Neutrophil (primary cell): Measurements from ENCODE around the gene CACNA1F.

Experiments
- H3K27ac ChIP-seq: fragments of 200-600 bp; sonication (generic); 2 replicates; pipeline ENCODE4 v1.5.1; 2016; ENCODE audit warnings: mild to moderate bottlenecking, moderate library complexity
- H3K27me3 ChIP-seq: fragments of 200-600 bp; sonication (generic); 2 replicates; pipeline ENCODE4 v1.6.0; 2016; ENCODE audit warnings: mild to moderate bottlenecking
- H3K36me3 ChIP-seq: fragments of 200-600 bp; sonication (generic); 2 replicates; pipeline ENCODE4 v1.5.1; 2017
- H3K4me1 ChIP-seq, 2 experiments: fragments of 200-600 bp in 1 of 2; sonication (generic) in 1 of 2; 1 replicate in 1 of 2; 2 replicates in 1 of 2; pipeline versions ENCODE4 v1.5.1 to v1.6.1; 2013 to 2016; ENCODE audit warnings: low read depth in 1 of 2, low read length in 1 of 2, mild to moderate bottlenecking in 1 of 2, moderate library complexity in 1 of 2; ENCODE audit not compliant: control insufficient read depth in 1 of 2, insufficient read depth in 1 of 2
- H3K4me3 ChIP-seq, 2 experiments: fragments of 200-600 bp in 1 of 2; sonication (generic) in 1 of 2; 1 replicate in 1 of 2; 2 replicates in 1 of 2; pipeline ENCODE4 v1.5.1; 2013 to 2016; ENCODE audit warnings: low read depth in 1 of 2, low read length in 1 of 2, mild to moderate bottlenecking in 1 of 2, moderate library complexity in 1 of 2
- H3K9me3 ChIP-seq: fragments of 200-600 bp; sonication (generic); 2 replicates; pipeline ENCODE4 v1.5.1; 2016
- TF ChIP-seq, protein P1 (sequence below): fragments of 200-600 bp; sonication (generic); IDR thresholded peaks from 2 replicates; pipeline ENCODE4 v1.5.1; 2016; ENCODE audit warnings: antibody characterized with exemption

CACNA1F gene

DNA sequence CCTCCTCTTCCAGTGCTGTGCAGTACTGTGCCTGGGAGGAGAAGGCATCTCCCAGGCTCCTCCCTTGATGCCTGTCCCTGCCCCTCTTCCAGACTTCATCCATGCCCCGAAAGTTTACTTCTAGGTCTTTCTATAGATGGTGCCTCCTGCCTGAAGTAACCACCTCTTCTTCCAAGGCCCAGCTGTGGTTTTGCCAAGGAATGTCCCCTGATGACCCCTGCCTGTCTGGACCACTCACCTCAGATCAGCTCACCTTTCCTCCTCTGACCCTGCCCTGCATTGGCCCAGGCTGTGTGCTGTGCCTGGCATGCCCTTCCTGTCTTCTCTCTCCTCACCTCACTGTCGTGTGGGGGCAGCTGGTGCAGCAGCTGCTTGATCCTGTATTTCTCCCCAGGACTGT, 53.8 kb downstream of the CACNA1F start:
- H3K27ac ChIP-seq: no peak overlapping the region
- peaks cover 28 to 34% of the 10 kb centered on the region in 2 experiments for H3K4me1 ChIP-seq
- H3K4me3 ChIP-seq: no peak overlapping the region
- H3K27me3 ChIP-seq: no peaks in the 10 kb centered on the region
- H3K9me3 ChIP-seq: no peaks in the 10 kb centered on the region
- peaks cover 50% of the 10 kb centered on the region for H3K36me3 ChIP-seq
- TF ChIP-seq, protein P1, sequence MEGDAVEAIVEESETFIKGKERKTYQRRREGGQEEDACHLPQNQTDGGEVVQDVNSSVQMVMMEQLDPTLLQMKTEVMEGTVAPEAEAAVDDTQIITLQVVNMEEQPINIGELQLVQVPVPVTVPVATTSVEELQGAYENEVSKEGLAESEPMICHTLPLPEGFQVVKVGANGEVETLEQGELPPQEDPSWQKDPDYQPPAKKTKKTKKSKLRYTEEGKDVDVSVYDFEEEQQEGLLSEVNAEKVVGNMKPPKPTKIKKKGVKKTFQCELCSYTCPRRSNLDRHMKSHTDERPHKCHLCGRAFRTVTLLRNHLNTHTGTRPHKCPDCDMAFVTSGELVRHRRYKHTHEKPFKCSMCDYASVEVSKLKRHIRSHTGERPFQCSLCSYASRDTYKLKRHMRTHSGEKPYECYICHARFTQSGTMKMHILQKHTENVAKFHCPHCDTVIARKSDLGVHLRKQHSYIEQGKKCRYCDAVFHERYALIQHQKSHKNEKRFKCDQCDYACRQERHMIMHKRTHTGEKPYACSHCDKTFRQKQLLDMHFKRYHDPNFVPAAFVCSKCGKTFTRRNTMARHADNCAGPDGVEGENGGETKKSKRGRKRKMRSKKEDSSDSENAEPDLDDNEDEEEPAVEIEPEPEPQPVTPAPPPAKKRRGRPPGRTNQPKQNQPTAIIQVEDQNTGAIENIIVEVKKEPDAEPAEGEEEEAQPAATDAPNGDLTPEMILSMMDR: no peak

DNA sequence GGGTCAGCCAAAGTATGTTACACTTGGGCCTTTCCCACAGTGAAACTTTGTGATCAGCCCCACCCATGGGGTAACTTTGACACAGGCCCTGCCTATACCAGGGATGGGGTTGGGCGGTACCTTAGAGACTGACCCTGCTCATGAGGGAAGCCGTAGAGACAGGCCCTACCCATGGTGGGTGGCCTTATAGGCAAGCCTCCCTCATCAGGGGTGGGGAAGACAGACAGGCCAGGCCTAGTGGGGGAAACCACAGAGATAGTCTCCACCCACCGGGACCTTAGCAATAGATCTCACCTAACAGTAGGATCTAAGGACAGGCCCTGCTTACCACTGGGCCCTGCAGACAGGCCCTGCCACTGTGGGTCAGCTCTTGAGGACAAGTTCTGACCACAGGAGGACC, 54.6 kb downstream of the CACNA1F start:
- TF ChIP-seq, protein P1: no peak
- H3K27me3 ChIP-seq: no peaks in the 10 kb centered on the region
- H3K4me3 ChIP-seq: no peak overlapping the region
- peaks cover 31 to 42% of the 10 kb centered on the region in 2 experiments for H3K4me1 ChIP-seq
- H3K36me3 ChIP-seq: peaks cover 58% of the 10 kb centered on the region
- H3K9me3 ChIP-seq: no peaks in the 10 kb centered on the region
- H3K27ac ChIP-seq: peak overlapping the region; percentile 94

DNA sequence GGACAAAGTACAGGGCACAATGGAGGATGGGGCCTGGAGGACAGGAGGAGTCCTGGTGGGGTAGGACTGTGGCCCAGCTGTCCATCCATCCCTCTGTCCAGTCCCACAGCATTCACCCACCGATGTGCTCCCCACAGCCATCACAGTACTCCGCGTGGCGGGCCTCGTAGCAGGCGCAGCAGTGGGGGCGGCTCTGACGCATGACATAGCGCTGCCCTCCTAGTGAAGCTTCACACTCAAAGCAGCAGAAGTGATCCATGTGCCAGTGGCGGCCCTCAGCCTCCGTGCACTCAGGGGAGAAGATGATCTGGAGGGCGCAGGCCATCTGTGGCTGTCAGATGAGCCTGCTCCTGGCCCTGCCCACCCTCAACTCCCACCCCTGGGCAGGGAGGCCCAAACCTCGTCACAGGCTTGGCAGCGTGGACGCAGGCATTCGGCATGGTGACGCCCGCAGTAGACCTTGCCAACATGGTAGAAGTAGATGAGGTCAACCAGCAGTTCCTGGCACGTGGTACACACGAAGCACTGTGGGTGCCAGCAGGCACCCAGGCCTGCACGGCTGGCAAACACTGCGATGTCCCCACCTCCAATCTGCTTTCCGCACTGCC, 55.2 kb downstream of the CACNA1F start:
- Histone ChIP-seq H3K27me3 (no peaks in the 10 kb centered on the region), H3K9me3 (no peaks in the 10 kb centered on the region), H3K4me3 (no peak overlapping the region), H3K27ac (peak overlapping the region; percentile 94), H3K36me3 (peaks cover 61% of the 10 kb centered on the region), H3K4me1 (peaks cover 37 to 48% of the 10 kb centered on the region in 2 experiments)
- TF ChIP-seq, protein P1: no peak

DNA sequence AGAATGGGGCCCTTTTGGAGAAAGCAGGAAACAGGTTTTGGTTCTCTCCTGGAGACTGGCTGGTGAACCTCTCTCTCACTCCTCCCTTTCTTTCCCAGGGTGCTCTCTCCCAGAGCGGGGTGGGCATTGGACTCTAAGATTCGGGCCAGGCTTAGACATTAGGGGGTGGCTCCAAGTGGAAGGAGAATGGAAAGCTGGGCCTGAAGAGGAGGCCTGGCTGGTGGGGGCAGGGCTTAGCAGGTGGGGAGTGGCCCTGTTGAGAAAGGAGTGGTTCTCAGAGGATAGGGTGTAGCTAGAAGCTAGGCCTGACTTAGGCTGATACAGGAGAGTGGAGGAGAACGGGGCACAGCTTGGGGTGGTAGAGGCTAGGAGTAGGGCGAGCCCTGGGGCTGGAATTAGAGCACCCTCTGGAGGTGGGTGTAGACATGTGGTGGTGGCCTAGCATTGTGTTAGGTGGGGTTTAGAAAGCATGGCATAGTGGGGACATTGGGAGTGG, 55.8 kb downstream of the CACNA1F start:
- Histone ChIP-seq H3K4me3 (peak overlapping the region; percentile 43 to 44), H3K36me3 (peaks cover 58% of the 10 kb centered on the region), H3K9me3 (no peaks in the 10 kb centered on the region), H3K27me3 (no peaks in the 10 kb centered on the region), H3K27ac (peak overlapping the region; percentile 94), H3K4me1 (peaks cover 41 to 52% of the 10 kb centered on the region in 2 experiments)
- TF ChIP-seq, protein P1: peak; percentile 46

DNA sequence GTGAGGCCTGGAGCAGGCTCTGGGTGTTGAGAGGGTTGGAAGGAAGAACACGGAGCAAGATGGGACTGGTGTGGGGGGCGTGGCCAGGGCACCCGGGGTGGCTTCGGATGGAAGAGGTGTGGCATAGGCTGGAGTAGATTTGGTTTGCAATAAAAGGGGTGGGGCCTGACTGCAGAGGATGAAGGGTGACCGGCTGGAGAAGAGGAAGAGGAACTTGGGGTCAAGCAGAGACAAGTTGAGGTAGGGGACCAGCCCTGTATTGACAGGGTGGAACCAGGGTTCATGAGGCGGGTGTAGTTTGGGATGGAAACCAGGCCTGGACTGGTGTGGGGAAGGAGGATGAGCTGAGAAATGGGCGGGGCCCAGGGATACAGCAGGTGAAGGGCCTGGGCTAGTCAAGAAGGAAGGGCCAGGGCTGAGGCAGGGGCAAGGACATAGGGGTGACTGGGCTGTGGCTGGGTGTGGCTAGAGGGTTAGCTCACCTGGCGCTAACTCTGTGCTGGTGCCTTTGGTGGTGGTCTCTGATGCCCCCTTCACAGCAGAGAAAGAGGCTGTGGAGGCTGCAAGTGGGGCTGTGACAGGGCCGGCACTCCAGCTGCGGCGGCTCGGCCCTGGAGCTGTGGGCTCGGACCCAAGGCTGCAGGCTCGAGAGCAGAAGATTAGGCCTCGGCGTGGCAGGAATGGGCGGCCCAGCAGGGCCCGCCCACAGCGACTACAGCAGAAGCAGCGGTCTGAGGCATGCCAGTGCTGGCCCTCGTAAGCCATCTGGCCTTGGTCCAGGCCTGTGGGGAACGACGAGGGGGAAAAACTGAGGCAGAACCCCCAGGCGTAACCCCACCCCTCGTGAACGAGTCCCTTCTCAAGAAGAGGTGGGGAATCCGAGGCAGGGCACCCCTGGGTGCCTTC, 56.5 kb downstream of the CACNA1F start:
- no peaks in the 10 kb centered on the region for H3K9me3 ChIP-seq
- TF ChIP-seq, protein P1: no peak
- H3K27ac ChIP-seq: peak overlapping the region; percentile 94
- no peaks in the 10 kb centered on the region for H3K27me3 ChIP-seq
- H3K36me3 ChIP-seq: peaks cover 53% of the 10 kb centered on the region
- peaks cover 41 to 52% of the 10 kb centered on the region in 2 experiments for H3K4me1 ChIP-seq
- H3K4me3 ChIP-seq: peak overlapping the region; percentile 43 to 44
